Testis (tissue), 2 donors: ENCODE results near the gene ID4.

Experiments used
- POLR2A ChIP-seq: fragments of 450-650 bp; IDR thresholded peaks from one replicate; pipeline ENCODE4 v1.6.1; 2017; ENCODE audit warnings: antibody characterized with exemption, mild to moderate bottlenecking, moderate library complexity
- TF ChIP-seq, protein P1 (sequence below), 3 experiments: fragments of 450-650 bp in 2 of 3; fragments of 200-600 bp in 1 of 3; sonication (generic) in 1 of 3; IDR thresholded peaks; one replicate each; pipeline ENCODE4 v1.5.1; 2016 to 2019; ENCODE audit warnings: antibody characterized with exemption in 3 of 3, mild to moderate bottlenecking in 2 of 3, moderate library complexity in 1 of 3

DNA sequence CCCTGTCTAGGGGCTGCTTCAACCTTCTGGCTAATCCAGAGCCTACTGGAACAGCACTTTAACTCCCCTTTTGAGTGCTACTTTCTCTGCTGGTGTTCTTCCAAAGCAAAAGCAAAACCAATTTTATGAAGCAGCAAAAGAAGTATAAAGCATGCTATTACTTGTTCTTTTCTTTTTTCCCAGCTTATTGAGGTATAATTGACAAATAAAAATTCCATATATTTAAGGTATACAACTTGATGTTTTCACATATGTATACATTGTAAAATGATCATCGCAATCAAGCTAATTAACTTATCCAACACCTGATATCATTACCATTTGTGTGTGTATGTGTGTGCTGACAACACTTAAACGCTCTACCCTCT, 14.9 kb downstream of the ID4 start:
- TF ChIP-seq, protein P1, sequence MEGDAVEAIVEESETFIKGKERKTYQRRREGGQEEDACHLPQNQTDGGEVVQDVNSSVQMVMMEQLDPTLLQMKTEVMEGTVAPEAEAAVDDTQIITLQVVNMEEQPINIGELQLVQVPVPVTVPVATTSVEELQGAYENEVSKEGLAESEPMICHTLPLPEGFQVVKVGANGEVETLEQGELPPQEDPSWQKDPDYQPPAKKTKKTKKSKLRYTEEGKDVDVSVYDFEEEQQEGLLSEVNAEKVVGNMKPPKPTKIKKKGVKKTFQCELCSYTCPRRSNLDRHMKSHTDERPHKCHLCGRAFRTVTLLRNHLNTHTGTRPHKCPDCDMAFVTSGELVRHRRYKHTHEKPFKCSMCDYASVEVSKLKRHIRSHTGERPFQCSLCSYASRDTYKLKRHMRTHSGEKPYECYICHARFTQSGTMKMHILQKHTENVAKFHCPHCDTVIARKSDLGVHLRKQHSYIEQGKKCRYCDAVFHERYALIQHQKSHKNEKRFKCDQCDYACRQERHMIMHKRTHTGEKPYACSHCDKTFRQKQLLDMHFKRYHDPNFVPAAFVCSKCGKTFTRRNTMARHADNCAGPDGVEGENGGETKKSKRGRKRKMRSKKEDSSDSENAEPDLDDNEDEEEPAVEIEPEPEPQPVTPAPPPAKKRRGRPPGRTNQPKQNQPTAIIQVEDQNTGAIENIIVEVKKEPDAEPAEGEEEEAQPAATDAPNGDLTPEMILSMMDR (IDR thresholded peaks at IDR 0.05) = no peak
- TF ChIP-seq POLR2A = no peak
